ENCODE data around the gene FRMPD1.

The FRMPD1 gene

GRCh38 chr9:37636511-37637448 is 14.0 kb upstream of the FRMPD1 start:
- no peak for DNase-seq

DNA sequence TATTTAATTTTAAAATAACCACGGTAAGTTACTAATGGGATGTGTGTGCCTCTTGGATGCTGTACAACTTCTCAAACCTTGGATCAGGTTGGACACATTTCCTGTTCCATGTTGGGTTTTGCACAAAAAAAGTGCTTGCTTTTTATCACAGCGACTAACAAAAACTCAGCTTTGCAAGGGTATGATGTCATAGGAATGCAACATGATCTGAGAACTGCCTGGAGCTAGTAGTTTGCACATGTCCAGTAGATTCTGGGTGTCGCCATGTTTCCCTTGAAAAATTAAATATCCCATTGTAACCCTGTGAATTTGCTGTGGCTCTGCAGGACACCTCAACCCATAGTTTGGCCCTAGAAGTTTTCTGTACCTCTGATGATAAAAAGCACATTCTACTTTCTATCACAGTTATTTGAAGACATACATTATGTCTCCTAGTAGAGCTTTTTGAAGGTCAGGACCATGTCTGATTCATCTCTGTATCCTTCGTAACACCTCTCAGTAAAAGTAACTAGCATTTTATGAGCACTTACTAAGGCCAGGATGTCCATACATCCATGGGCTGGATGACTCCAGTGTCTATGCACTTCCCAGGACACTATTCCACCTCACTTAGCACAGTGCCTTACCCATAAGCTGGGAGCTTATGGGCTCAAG is 11.5 kb upstream of the FRMPD1 start:
- no peak for DNase-seq

- no peak for DNase-seq
Observed at GRCh38 chr9:37639841-37640240, 10.9 kb upstream of the FRMPD1 start.

- no peak for DNase-seq
Observed at GRCh38 chr9:37640246-37640645, 10.5 kb upstream of the FRMPD1 start.

- no peak for DNase-seq
Observed at GRCh38 chr9:37641331-37641730, 9.4 kb upstream of the FRMPD1 start.

DNA sequence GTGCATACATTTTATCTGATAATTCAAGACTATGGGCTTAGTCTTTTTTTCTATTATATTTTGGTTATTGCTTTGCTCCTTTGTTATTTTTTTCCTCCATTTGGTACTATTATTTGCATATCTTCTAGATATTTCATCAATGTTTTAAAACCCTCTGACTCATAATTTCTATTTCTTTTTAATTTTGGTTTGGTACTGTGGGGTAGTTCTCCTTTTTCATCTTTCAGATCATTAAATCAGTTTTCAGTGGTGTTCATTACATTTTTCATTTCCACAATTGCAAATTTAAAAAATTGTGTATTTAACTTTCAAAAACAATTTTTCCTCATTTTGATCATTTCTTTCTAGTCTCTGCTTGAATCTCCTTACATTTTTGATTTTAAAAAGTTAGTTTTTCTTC is 7.5 kb upstream of the FRMPD1 start:
- no peak for DNase-seq

GRCh38 chr9:37645903-37646506 is 4.7 kb upstream of the FRMPD1 start:
- DNase-seq: no peak

- DNase-seq: no peak
Observed at GRCh38 chr9:37650299-37650872, 368 bp upstream of the FRMPD1 start.

- DNase-seq: no peak
Observed at GRCh38 chr9:37652261-37652660, 1.5 kb downstream of the FRMPD1 start.

DNA sequence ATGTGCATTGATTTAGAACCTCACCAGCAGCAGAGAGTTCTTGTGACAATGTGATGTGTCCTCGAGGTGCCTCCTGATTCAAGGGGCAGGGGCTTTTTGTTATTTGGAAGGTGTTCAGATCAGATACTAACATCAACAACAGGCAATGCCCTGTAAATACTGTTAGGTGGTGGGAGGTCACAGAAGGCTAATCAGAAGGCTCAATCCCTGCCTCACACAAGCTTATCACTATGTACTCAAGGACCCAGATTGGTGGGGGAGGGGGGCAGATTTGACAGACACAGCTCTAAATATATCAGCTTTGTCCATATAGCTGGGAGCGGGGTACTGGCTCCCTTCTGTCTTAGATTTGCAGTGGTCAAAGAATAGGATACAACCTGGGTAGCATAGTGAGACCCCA is 2.6 kb downstream of the FRMPD1 start:
- no peak for DNase-seq

GRCh38 chr9:37656936-37657335 is 6.2 kb downstream of the FRMPD1 start:
- no peak for DNase-seq

DNA sequence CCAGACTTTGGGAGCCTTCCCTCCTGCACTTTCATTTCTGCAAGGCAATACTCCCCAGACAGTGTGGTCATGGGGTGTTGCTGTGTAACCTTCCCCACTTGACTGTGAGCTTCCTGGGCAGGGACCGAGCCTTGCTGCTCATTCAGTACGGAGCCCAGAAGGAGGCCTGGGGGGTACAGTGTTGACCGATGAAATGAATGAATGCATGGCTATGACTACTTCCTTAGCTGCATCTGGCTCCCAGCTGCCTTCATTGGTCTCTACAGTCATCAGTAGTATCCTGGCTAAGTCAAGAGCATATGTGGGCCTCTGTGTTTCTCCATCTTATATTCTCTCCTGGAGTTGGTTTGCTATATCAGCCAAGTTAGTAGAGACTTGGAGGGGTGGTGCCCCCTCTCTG is 9.9 kb downstream of the FRMPD1 start:
- DNase-seq: no peak

DNA sequence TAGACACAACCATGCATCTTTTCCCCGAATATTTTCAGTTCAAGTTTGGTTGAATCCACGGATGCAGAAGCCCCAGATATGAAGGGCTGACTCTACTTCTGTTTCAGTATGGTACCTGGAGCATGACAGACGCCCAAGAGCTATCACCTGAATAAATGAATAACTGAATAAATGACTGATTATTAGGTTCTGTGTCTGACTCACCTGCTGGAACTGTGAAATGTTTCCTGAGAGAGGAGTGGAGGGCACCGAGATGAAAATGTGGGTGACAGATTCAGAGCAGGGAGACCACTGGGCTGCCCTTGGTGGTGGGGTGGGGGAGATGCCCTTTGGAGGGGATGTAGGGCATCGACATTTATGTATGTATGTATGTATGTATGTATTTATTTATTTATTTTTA is 13.2 kb downstream of the FRMPD1 start:
- DNase-seq: no peak

DNA sequence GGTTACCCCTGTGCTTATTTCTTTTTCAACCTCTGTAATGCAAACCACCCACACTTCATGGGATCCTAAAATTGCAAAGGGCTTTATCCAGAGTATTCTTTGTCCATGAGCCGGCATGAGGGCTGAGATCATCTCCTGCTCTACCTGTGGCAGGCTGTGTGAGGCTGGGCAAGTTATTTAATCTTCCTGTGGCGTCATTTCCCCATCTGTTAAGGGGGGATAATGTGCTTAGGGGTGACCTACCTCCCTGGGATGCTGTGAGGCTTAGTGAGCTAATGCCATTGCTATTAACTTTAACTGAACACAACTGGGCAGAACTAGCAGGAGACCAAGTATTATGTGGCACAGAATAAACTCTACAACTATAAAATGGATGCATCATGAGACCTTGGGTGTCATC is 17.0 kb downstream of the FRMPD1 start:
- DNase-seq: no peak

DNA sequence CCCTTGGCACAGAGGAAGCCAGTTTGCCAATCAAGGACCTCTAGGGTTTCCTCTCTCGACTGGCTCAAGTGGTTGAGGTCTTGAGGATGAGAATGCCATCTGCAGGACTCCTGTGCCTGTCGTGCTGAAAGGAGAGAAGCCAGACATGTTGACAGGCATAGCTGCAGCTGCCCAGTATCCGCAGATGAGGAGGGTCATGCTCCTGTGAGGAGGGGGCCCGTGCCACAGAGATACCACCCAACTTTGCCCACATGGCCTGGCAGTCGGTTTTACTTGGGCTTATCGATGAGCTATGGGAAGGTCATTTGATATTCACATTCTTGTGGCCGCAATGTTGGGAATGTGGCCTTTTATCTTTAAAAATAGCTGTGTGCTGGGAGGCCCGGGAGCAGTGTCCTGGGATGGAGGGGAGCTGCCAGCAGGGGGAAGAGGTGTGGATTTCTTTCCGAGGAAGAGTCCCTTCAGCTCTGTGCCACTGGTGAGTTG is 17.4 kb downstream of the FRMPD1 start:
- no peak for DNase-seq

- no peak for DNase-seq
Observed at GRCh38 chr9:37669232-37669631, 18.5 kb downstream of the FRMPD1 start.

DNA sequence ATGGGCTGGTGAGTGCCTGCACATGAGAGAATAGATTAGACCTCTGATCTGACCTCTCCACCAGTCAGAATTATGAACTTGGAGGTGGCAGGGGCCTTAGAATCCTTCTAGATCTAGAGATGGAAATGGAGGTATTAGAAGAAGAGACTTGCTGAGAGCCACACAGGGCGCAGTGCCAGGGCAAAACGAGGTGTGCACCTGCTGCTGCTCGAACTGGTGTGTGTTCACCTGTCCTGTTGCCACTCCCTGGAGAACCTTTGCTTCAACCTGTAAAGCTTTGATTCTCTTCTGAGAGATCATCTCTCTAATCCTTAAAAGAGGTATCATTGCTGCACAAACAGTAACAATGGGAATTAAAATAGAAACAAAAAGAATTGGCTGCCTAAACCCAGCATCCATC is 24.9 kb downstream of the FRMPD1 start:
- no peak for DNase-seq

- DNase-seq: no peak
Observed at GRCh38 chr9:37676411-37676830, 25.7 kb downstream of the FRMPD1 start.

DNA sequence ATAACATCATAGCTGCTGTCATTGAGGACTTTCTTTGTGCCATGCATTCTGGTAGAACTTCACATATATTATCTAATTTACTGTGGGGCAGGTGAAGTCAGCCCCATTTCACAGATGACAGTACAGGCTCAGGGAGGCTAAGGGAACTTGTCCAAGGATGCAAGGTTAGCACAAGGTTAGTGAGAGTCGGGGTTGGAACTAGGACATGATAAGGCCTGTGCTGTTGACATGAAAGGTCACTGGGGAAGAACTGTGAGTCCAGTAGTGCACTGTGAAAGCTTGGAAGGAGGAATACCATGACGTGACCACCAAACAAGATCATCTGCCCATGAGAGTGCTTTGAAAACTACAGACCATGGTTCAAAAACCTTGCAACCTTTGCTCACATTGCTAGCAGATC is 26.7 kb downstream of the FRMPD1 start:
- DNase-seq: no peak

DNA sequence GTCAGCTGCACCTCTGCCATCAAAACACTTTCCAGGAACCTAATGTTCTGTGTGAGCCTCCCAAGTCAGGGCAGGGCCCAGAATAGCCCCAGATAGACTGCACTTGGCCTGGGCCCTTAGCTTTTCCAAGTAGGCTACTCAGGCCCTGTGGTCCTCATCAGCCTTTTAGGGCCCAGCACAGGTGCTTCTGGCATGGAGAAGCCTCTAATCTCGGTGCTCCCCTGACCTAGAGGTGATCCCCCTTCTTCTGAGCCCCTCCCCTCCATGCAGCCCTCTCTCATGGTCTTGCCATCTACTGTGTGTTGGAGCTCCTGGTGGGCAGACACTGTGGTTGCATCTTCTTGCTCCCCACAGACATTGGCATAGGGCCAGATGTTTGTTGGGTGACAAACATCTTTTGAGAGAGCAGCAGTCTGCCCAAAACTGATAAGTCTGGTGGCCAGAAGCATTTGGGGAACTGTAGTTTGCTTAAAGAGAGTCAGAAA is 28.1 kb downstream of the FRMPD1 start:
- DNase-seq: no peak

DNA sequence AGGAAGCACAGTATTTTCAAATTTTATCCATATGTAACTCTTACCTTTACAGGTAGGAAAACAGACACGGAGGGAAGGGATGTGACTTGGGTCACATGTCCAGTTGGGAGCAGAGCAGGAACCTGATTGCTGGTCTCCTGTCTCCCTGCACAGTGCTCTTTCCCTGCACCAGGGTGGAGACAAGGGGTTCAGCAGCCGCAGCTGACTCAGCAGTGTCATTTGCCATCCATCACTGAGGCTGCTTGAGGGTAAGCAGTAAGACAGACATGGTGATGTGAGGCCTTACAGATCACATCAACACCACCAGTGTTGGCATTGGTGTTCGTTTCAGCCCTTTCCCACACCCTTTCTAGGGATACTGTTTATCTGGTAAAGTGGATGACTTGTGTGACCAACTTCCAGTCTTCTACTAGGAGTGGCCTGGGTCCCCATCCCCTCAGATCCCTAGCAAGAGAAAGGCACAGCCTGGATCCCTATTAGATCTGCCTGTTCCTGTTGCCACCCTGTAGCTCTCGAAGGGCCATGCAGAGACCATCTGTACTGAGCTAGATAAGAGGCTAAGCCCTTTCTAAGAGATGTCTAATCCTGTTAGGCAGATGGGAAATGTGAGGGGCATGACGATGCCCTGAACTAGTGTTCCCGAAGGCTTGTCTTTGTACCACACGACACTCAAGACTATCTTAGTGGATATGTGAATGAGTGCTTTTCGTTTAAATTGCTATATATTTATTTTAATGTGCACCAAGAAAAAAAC is 29.1 kb downstream of the FRMPD1 start:
- no peak for DNase-seq

GRCh38 chr9:37682951-37683350 is 32.2 kb downstream of the FRMPD1 start:
- no peak for DNase-seq
